ENCODE measurements around the gene ZNF74.
"Not testable (repeated sequence)": the region's sequence is repeated elsewhere in the genome, so short reads cannot be mapped to it uniquely, and the experiment has no call there.

Gene ZNF74

DNA sequence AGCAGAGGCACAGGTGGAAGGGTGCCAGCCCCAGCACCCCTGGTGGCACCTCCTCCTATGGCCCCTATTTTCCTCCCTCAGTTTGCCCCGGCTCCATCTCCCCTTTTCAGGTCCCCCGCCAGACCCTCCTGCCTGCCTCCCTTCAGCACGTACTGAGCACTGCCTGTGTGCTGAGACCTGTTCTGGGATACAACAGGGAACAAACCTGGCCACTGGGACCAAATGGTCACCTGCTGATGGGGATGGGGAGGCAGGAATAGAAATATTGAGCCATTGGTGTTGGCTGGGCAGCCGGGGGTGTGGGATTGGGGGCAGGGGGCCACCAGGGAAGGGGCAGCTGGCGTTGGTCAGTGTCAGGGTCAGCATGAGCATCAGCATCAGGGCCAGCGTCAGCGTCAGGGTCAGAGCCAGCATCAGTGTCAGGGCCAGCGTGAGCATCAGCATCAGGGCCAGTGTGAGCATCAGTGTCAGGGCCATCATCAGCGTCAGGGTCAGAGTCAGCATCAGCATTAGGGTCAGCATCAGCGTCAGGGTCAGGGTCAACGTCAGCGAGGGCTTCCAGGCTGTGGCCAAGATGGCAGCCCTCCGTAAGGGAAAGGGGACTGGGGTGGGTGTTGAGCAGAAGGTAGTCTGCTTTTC lies 7.5 kb downstream of the ZNF74 start:
- no peak for DNase-seq

DNA sequence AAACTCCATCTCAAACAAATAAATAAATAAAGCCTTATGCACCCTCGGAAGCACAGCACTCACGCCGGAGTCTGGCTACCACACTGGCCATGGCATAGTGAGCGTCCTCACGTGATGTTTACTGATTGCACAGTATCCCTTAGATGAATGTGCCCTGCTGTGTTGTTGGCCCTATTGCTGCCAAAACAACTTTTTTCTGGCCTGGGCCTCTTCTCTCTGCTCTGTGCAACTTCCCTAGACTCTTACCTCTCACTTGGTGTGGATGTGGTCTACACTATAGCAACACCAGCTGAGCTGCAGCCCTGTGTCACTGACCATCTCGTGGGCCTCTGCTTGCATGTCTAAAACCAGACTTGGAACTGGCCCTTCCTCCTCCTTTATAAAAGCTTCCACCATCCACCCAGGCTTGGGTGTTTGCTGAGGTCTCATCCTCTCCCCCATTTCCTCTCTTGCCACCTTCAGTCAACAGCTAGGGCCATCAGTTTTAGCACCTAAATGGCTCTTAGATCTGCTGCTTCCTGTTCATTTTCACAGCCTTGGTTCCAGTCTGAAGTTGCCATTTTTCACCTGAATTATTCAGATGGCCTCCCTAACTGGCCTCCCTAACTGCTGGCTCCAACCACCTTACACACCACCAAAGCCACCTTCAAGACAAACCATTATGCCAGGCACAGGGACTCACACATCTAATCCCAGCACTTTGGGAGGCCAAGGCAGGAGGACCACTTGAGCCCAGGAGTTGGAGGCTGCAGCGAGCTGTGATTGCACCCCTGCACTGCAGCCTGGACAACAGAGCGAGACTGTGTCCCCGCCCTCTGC lies 9.2 kb downstream of the ZNF74 start:
- no peak for DNase-seq

DNA sequence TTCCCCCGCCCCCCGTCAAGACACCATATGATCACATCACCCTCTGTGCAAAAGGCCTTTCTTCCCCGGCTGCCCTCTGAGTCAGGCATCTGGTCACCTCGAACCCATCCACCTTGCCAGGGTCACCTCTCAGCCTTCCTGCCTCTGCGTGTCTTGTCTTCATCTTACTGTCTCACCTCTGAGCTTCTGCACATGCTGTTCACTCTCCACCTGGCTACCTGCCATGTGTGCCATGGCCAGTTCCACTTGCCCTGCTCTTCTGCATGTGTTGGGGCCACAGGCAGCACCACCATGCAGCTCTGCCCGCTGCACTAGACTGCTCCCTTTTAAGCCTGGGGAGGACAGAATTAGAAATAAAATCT lies 9.8 kb downstream of the ZNF74 start:
- DNase-seq: no peak

DNA sequence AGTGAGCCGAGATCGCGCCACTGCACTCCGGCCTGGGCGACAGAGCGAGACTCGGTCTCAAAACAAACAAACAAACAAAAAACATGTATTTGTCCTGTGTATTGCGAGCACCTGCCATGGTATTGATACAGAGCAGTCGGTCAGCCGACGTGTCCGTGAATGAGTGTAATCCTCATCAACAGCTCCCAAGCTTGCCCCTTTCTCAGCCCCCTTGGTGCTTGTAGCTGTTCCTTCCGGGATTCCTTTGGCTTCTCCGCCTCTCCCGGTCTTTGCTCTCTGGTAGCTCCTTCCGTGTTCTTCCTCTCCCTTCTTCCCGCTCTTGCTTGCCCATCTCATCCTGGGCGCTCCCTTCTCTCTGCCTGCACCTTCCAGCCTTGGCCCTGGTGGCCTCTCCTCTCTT lies 10.9 kb downstream of the ZNF74 start:
- DNase-seq: no peak

DNA sequence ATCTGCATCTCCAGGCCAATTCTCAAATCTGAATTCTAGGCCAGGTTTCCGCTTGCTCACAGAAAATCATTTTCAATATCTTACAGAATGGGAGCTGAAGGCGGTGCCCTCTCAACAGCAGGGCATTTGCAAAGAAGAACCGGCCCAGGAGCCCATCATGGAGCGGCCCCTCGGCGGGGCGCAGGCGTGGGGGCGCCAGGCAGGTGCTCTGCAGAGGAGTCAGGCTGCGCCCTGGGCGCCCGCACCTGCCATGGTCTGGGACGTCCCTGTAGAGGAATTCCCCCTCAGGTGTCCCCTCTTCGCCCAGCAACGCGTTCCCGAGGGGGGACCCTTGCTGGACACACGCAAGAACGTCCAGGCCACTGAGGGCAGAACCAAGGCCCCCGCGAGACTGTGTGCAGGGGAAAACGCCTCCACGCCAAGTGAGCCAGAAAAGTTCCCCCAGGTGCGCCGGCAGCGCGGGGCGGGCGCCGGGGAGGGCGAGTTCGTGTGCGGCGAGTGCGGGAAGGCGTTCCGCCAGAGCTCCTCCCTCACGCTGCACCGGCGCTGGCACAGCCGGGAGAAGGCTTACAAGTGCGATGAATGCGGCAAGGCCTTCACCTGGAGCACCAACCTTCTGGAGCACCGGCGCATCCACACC lies 11.5 kb downstream of the ZNF74 start:
- DNase-seq: no peak

DNA sequence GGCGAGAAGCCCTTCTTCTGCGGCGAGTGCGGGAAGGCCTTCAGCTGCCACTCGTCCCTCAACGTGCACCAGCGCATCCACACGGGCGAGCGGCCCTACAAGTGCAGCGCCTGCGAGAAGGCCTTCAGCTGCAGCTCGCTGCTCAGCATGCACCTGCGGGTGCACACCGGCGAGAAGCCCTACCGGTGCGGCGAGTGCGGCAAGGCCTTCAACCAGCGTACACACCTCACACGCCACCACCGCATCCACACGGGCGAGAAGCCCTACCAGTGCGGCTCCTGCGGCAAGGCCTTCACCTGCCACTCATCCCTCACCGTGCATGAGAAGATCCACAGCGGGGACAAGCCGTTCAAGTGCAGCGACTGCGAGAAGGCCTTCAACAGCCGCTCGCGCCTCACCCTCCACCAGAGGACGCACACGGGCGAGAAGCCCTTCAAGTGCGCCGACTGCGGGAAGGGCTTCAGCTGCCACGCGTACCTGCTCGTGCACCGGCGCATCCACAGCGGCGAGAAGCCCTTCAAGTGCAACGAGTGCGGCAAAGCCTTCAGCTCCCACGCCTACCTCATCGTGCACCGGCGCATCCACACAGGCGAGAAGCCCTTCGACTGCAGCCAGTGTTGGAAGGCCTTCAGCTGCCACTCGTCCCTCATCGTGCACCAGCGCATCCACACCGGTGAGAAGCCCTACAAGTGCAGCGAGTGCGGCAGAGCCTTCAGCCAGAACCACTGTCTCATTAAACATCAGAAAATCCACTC lies 12.2 kb downstream of the ZNF74 start:
- no peak for DNase-seq

DNA sequence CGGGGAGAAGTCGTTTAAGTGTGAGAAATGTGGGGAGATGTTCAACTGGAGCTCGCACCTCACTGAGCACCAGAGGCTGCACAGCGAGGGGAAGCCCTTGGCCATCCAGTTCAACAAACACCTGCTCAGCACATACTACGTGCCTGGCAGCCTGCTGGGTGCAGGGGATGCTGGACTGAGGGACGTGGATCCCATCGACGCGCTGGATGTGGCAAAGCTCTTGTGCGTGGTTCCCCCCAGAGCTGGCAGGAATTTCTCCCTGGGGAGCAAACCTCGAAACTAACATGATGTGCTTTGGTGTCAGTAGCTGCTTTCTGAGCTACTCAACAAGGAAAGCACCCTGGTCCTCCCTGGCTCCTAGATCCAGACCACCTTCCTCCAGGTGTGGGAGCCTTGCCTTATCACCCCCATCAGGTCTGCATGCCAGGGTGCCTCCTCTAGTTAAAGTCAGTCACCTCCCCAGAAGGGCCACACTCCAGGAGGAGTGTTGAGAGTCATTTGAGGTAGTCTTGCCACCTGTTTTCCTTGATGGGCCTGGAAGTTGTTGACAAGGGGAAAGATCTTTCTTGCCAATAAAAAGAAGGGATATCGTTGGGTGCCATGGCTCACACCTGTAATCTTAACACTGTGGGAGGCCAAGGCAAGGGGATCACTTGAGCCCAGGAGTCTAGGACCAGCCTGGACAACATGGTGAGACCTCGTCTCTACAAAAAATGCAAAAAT lies 12.9 kb downstream of the ZNF74 start:
- DNase-seq: no peak

DNA sequence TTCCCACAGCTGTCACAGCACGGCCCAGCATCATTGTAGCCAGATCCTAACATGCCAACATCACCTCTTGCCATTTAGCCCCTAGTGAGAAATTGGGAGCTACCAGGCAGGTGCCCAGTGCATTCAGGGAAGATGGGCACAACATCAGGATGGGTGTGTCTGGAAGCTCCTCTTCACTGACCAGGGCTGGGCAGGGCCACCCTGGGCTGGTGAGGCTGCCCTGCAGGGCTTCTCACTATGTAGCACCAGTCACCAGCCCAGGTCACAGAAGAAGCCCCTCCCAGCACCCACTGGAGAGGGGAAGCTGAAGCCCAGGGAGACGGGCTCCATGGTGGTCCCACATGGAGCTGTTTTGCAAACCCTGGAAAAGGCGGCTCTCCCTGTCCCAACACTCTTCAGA lies 13.9 kb downstream of the ZNF74 start:
- DNase-seq: no peak

DNA sequence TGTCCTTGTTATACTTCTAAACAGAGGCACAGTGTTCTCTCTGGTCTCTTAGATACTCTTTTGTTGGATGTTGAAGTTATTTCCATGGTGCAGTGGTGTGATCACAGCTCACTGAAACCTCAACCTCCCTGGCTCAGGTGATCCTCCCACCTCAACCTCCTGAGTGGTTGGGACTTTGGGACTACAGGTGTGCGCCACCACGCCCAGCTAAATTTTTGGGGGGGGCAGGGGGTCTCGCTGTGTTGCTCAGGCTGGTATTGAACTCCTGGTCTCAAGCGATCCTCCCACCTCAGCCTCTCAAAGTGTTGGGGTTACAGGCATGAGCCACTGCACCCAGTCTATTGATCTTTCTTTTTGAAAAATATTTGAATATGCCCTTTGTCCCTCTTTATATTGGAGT lies 14.9 kb downstream of the ZNF74 start:
- no peak for DNase-seq

DNA sequence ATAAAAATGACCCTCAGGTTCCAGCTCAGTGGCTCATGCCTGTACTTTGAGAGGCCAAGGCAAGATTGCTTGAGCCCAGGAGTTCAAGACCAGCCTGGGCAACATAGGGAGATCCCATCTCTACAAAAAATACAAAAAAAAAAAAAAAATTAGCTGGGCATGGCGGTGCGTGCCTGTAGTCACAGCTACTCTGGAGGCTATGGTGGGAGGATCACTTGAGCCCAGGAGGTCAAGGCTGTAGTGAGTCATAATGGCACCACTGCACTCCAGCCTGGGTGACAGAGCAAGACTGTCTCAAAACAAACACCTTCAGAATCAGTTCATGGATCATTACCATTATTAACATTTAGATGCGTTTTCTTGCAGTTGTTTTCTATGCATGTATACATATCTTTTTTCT lies 15.4 kb downstream of the ZNF74 start:
- not testable (repeated sequence) for DNase-seq

DNA sequence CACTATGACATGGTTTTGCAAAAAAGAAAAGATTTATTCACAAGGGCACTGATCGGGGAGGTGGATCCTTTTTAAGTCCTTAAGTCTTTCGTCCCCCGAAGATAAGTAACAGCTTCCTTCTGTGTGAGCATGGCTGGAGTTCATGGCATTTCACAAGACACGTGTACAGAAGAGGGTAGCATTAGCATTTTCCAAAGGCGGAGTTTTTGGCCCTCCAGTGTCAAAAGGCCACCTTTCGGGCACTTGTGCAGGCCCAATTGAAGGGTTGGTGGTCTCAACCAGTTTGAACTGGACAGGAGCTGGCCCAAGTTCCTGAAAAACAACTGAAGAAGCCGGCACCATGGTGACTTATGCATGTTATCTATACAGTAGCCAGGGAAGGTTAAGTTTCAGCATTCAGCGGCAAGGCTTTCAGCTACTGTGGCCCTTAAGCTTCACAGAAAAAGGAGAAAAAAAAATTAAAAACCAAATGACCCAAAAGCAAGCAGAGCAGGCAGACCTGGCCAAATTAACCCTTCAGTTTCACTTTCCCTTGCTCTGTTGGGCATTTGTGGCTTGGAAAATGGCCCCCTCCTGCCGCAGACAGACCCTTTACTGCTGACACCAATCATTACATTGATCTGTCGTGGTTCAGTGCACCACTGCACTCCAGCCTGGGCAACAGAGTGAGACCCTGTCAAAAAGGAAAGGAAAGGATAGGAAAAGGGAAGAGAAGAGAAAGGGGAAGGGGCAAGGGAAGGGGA lies 18.7 kb downstream of the ZNF74 start:
- no peak for DNase-seq

DNA sequence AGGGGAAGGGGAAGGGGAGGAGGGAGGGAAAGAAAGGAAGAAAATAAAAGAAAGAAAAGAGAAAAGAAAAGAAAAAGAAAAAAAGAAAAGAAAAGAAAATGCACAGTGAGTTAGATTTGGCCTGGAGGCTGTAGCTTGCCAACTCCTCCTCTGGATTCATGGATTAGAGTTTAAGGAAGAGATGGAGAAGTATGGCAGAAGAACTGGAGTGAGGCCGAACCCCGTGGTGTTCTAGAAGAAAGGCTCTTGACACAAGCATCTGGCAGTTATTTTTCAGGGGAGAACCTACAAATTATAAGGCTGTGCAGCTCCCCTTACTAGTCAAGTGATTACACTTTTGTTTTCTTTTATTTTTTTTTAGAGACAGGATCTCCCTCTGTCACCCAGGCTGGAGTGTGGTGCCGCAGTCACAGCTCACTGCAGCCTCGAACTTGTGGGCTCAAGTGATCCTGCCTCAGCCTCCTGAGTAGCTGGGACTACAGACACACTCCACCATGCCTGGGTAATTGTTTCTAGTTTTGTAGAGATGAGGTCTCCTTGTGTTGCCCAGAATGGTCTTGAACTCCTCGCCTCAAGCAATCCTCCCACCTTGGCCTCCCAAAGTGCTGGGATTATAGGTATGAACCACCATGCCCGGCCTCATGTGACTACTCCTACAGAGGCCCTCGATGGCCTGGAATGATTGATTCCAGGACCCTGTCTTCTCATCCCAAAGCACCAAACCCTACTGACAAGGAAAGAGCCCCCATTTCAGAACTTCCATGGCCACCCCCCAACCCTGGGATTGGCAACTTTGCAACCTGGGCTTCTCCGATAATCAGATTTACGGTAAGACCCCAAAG lies 19.5 kb downstream of the ZNF74 start:
- DNase-seq: no peak

DNA sequence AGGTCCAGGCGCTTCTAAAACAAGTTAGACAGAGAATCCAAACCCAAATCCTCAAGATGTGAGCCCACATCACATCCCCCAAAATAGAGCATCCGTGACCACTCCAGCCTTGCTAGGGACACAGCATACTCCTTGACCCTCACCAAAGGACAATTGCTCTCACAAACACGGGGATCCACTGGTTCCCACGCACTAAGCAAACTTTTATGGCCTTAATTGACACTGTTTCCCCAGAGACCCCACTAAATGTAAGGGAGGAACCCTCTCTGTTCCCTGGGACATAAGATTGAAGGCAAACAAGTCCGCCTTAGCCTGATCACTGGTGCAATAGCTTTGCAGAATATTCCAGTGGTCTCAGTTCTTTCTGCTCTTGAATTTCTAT lies 20.1 kb downstream of the ZNF74 start:
- DNase-seq: no peak

DNA sequence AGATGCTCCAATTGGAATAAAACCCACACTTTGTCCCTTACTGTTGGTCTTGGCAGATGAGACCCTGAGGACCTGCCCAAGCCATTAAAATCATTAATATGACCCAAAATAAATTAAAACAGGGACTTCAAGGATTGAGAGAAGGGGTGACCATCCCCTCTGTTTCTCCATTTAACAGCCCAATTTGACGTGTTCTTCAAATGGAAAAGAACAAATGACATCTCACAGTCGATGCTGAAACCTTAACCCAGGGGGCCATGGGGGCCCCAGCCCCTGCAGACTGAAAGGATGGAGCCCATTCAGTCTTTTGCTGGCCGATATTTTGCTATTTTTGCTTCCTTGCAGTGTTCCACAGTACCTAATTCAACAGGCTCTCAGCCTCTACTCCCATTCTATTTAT lies 20.5 kb downstream of the ZNF74 start:
- no peak for DNase-seq

DNA sequence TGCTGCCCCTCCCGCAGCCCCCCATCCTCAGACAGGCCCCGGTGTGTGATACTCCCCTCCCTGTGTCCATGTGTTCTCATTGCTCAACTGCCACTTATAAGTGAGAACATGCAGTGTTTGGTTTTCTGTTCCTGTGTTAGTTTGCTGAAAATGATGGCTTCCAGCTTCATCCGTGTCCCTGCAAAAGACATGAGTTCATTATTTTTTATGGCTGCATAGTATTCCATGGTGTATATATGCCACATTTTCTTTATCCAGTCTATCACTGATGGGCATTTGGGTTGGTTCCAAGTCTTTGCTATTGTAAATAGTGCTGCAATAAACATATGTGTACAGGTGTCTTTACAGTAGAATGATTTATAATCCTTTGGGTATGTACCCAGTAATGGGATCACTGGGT lies 21.3 kb downstream of the ZNF74 start:
- not testable (repeated sequence) for DNase-seq

DNA sequence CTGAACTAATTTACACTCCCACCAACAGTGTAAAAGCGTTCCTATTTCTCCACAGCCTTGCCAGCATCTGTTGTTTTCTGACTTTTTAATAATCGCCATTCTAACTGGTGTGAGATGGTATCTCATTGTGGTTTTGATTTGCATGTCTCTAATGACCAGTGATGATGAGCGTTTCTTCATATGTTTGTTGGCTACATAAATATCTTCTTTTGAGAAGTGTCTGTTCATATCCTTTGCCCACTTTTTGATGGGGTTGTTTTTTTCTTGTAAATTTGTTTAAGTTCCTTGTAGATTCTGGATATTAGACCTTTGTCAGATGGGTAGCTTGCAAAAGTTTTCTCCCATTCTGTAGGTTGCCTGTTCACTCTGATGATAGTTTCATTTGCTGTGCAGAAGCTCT lies 21.7 kb downstream of the ZNF74 start:
- not testable (repeated sequence) for DNase-seq

DNA sequence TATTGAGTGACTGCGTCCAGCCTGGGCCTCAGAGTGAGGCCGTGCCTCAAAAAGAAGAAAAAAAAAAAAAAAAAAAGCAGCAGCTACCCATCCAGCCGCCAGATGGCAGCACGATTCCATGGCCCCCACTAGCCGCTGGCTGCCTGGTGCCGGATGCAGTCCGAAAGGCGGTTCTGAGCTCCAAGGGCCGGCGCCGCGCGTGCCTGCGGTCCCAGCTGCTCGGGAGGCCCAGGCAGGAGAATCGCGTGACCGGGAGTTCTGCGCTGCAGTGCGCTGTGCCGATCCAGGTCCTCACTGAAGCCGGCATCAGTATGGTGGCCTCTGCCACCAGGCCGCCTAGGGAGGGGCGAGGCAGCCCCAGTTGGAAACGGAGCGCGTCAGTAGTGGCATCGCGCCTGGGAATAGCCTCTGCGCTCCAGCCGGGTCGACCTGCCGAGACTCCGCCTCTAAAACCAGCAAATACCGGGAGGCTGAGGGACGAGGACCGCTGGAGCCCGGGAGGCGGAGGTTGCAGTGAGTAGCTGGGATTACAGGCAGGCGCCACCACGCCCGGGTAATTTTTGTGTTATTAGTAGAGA lies 24.3 kb downstream of the ZNF74 start:
- no peak for DNase-seq

DNA sequence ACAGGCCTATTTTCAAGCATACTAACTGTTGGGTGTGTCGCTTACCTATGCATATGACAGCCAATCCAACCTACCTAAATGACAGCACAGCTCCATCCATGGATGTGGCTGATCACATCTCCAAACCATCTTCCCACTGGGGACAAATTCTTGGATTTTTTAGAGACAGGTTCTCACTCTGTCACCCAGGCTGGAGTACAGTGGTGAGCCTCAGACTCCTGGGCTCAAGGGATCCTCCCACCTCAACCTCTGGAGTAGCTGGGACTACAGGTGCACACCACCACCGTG lies 25.7 kb downstream of the ZNF74 start:
- no peak for DNase-seq

DNA sequence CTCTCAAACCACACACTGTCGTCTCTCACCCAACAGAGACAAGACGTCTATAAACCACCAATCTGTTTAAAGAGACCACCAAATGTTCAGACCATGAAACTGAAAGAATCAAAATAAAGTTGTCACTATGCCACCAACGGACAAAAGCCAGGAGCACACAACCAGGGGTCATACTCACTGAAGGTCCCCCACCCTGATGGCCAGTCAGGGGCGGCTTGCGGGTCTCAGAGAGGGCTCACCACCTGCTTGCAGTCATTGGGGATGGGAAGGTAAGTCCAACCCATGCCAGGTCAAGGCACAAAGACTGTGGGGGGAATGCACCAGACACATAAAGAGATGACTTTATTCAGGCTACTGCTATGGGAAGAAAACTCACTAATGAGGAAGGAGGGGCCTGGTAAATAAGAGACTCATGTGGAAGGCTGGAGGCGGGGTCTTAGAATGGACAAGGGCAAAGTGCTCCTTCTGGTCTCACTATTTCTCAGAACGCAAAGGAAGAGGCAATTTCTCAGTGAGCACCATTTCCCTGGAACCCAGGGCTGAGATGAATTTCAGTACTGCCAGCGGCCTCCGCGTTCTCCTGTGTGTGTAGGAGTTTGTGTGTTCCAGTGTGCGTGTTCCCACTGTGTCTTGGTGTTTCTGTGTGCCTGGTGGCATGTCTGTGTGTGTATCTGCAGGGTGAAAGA lies 26.3 kb downstream of the ZNF74 start:
- DNase-seq: no peak

DNA sequence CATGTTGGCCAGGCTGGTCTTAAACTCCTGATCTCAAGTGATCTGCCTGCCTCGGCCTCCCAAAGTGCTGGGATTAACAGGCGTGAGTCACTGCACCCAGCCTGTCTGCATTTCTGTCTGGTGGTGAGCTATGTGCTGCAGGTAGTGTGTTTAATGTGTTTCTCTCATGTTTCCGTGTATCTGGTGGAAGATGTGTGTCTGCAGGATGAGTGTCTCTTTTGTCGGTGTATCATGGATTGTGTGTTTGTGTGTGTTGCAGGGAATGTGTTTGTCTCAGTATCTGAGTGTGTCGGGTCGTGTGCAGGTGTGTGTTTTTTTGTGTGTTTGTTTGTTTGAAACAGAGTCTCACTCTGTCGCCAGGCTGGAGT lies 27.5 kb downstream of the ZNF74 start:
- DNase-seq: no peak
